ENCODE results near the gene ASNSD1. TPM values are rescaled to one million over a fixed set of nuclear protein-coding genes. Genes with fewer than 3 reads are reported as not detected.

The ASNSD1 gene
- 102 TPM for total RNA-seq

GRCh38 chr2:189661148-189661956, at the start of gene ASNSD1:
ASNSD1 (plus strand) TSS chr2:189661459; CDS start chr2:189666133, 4,674 bp downstream.

GRCh38 chr2:189674374-189675112, 13.3 kb downstream of the ASNSD1 start, which contains the start of gene ANKAR:
ANKAR (plus strand) TSS chr2:189674670; CDS start chr2:189676491, 1,821 bp downstream.

Other genes starting within 250 kb of the ASNSD1 start
- 87.6 TPM for gene WDR75, start 220.0 kb upstream of the ASNSD1 start, total RNA-seq
- 17.2 TPM for gene SLC40A1, start 80.7 kb upstream of the ASNSD1 start, total RNA-seq
- gene ANKAR, start 13.2 kb downstream of the ASNSD1 start, total RNA-seq = 45.1 TPM
- gene OSGEPL1, start 101.3 kb downstream of the ASNSD1 start, total RNA-seq = 18.8 TPM
- gene ORMDL1, start 122.9 kb downstream of the ASNSD1 start, total RNA-seq = 77.0 TPM
- 76.1 TPM for gene PMS1, start 123.0 kb downstream of the ASNSD1 start, total RNA-seq